Measurements from ENCODE around the gene RTBDN.

Gene RTBDN

DNA sequence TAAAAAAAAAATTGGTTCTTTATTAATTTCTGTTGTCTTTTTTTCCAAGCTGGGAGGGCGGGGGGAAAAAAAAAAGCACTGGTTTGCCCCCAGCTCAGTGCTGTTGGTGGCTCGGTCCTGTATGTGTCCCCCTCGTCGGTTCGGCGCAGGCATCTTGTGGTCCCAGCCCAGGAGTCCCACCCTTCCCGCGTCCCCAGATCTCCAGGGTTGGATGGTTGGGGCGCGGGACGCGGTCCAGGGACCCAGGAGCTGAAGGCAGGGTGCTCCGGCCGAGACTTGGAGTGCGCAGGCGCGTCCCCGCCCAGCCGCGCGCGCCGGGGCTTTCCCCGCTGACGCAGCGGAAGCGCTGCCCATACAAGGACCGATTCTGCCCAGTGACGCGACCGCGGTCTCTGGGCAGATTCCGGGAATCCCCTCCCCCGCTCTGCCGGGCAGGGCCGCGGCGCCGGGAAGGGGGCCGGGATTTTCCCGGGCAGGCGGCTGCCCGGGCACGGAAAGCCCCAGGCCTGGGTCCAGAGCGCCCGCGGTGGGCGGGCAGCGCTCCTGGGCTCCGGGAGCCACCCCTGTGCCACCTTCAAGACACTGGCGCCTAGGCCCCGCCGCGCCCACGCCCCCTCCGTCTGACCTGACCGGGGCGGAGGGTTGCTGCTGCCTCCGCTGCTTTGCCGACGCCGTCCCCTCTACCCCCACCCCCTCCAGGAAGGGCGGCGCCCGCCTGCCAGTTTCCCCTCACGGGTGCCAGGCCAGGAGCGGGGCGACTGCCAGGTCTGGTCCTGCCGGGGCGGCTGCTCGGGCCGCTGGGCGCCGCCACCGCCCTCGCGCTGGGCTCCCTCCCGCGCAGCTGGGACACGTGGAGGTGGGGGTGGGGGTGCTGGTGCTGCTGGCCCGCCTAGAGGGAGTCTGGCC is 40.8 kb downstream of the RTBDN start:
- peak; percentile 81 to 96 (median 94) for DNase-seq (ENCODE audit: low read depth in 2 of 3, low spot score in 2 of 3)

DNA sequence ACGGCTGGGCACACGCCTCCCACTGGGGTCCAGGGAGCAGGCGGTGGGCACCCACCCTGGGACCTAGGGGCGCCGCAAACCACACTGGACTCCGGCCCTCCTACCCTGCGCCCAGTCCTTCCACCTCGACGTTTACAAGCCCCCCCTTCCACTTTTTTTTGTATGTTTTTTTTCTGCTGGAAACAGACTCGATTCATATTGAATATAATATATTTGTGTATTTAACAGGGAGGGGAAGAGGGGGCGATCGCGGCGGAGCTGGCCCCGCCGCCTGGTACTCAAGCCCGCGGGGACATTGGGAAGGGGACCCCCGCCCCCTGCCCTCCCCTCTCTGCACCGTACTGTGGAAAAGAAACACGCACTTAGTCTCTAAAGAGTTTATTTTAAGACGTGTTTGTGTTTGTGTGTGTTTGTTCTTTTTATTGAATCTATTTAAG is 41.5 kb downstream of the RTBDN start:
- DNase-seq (ENCODE audit: low read depth in 2 of 3, low spot score in 2 of 3): no peak

DNA sequence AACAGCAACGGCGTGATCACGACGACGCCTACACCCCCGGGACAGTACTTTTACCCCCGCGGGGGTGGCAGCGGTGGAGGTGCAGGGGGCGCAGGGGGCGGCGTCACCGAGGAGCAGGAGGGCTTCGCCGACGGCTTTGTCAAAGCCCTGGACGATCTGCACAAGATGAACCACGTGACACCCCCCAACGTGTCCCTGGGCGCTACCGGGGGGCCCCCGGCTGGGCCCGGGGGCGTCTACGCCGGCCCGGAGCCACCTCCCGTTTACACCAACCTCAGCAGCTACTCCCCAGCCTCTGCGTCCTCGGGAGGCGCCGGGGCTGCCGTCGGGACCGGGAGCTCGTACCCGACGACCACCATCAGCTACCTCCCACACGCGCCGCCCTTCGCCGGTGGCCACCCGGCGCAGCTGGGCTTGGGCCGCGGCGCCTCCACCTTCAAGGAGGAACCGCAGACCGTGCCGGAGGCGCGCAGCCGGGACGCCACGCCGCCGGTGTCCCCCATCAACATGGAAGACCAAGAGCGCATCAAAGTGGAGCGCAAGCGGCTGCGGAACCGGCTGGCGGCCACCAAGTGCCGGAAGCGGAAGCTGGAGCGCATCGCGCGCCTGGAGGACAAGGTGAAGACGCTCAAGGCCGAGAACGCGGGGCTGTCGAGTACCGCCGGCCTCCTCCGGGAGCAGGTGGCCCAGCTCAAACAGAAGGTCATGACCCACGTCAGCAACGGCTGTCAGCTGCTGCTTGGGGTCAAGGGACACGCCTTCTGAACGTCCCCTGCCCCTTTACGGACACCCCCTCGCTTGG is 42.1 kb downstream of the RTBDN start:
- DNase-seq (ENCODE audit: low read depth in 2 of 3, low spot score in 2 of 3): no peak

DNA sequence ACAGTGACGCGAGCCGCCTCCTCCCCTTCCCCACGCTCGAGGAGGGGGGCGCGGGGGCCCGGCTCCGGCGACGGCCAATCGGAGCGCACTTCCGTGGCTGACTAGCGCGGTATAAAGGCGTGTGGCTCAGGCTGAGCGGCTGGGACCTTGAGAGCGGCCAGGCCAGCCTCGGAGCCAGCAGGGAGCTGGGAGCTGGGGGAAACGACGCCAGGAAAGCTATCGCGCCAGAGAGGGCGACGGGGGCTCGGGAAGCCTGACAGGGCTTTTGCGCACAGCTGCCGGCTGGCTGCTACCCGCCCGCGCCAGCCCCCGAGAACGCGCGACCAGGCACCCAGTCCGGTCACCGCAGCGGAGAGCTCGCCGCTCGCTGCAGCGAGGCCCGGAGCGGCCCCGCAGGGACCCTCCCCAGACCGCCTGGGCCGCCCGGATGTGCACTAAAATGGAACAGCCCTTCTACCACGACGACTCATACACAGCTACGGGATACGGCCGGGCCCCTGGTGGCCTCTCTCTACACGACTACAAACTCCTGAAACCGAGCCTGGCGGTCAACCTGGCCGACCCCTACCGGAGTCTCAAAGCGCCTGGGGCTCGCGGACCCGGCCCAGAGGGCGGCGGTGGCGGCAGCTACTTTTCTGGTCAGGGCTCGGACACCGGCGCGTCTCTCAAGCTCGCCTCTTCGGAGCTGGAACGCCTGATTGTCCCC is 42.9 kb downstream of the RTBDN start, which contains the start of gene JUNB:
Gene JUNB, plus strand, starts transcription at position 142 of the 706 bp plus-strand sequence. Its CDS starts 286 bp downstream, at position 428.
- peak; percentile 95 to 98 (median 96) for DNase-seq (ENCODE audit: low read depth in 2 of 3, low spot score in 2 of 3)

DNA sequence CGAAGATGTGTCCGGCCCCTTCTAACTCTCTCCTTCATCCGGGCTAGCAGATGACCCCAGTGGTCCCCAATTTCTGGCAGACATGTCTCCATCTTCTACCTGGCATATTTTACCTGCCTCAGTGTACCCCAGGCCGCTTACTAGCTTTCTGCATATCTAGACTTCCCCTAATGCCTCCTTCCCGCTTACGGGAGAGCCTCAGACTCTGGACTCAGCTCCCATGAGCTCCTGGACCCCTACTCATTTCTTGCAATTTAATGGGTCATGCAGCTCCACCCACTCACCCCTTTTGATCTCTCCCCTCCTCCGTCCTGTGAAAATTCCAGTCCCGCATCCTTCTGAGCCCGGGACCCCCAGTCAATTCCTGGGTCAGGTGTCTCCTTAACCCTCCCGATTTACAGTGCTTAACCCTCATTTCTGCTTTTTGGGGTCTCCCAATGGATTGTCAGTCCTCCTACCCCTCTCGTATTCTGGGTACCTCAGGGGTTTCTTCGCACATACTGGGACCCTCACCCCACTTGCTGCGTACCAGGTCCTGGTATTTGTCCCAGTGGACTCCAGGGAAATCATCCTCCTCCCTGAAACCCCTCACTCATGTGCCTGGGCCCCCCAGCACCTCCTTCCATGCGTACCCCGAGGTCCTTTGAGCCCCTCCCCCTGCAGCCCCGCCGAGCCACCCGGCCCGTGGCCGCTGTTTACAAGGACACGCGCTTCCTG is 43.6 kb downstream of the RTBDN start:
- DNase-seq (ENCODE audit: low read depth in 2 of 3, low spot score in 2 of 3): no peak

DNA sequence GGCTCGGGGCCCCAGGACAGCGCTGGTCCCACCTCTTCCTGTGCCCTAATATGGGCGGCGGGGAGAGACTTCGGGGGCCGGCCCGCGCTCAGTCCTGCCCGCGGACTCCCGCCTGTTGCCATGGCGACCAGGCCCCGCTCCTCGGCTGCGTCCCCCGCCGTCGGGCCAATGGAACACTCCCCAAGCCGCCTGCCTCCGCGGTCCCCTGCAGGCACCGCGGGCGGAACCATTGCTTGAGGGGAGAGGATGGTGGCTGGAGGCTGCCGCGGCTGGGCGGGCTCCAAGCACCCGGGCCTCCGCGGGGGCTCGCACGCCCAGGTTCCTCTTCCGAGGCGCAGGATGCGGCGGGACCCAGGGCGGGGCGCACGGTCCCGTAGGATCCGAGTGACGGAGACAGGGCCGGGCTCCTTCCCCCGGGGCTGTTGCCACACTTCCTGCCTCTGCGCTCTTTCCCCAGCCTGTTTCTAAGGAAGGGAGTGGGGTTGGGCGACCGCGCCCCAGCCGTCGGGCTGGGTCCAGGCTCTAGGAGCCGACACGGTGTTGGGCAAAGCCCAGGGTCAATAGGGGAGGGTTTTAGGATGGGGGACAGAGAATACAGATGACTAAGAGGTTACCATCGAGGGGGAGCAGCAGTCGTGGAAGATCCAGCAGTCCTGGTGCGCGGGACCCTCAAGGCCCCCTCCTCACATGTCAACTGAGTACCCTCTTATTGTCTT is 44.3 kb downstream of the RTBDN start:
- DNase-seq (ENCODE audit: low read depth in 2 of 3, low spot score in 2 of 3): peak; percentile 91 to 97 (median 93)

DNA sequence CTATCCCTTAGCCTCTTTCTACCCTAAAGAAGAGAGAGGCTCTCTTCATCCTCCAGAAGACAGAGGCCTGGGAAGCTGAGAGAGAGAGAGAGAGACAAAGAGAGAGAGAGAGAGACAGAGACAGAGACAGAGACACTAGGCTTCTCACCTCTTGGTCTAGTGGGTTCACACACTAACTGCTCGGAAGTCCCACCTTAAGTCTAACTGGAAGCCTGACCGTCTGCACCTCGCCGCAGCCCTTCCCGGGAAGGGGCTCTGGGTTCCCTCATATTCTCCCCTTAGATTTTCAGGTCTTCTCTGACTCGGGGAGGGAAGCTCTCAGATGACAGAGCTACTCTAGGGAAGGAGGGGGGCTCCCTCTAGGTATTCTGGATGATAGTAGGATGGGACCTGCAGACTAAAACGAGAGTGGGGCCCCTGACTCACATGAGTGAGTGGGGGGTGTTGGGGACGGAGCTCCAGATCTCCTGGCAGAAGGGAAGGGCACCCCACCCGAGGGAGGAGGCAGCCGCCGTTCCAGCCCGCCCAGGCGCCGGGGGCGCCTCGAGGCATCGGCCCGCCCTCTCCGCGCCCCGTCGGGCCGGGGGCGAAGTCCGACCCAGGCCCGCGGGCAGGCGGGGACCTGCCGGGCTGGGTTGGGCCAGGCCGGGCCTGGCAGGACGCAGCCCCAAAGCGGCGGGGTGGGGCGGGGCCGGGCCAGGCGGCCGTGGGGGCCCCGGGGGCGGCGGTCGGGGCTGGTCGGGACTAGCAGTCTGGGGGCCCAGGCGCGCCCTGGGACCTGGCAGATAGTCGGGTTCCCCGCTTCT is 45.1 kb downstream of the RTBDN start:
- DNase-seq (ENCODE audit: low read depth in 2 of 3, low spot score in 2 of 3): no peak

DNA sequence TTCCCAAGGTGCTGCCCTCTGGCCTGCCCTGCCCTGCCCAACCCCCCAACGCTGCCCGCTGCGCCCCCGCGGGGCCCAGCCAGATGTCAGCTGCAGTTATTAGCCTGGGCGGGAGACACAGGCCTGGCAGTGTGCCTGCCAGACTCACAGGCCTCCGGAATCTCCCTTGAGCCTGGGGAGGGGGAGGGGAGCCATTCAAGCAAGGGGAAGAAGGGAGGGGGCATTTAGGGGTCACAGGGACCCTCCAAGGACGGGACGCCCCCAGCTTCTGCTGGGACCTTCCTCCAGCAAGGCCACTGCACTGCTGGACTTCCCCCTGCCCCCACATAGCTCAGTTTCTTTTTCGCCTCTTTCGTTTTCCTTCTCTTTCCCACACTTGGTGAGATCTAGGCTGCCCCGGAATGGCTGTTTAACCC is 45.7 kb downstream of the RTBDN start:
- DNase-seq (ENCODE audit: low read depth in 2 of 3, low spot score in 2 of 3): no peak

DNA sequence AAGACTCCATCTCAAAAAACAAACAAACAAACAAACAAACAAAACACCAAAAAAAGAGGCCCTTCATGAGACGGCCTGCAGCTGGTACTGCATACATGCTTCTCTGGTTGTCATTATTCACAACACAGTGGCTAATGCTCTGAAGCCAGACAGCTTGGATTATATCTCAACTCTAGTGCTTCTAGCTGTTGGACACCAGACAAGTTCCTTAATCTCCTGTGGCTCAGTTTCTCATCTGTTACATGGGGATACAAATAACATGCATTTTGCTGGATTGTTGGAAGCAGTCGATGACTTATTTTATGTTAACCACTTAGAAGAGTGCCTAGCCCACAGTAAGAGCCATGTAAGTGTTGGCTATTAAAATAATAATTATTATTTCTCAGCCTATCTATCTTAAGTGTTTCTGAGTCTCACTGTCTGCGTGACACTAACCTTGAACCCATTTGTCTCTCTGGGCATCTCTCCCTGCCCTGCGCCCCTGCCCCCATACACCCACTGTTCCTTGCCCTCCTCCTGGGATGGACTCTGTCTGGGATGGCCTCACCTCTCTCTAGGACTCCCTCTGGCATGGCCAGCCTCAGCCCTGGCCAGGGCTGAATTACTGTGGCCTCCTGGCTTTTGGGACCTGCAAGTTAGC is 46.2 kb downstream of the RTBDN start:
- no peak for DNase-seq (ENCODE audit: low read depth in 2 of 3, low spot score in 2 of 3)

DNA sequence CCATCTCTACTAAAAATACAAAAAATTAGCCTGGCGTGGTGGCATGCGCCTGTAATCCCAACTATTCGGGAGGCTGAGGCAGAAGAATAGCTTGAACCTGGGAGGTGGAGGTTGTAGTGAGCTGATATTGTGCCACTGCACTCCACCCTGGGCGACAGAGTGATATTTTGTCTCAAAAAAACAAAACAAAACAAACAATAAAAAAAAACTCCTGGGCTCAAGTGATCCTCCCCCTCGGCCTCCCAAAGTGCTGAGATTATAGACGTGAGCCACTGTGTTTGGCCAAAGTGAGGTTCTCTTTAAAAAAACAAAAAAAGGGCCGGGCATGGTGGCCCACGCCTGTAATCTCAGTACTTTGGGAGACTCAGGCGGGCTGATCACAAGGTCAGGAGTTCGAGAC is 46.9 kb downstream of the RTBDN start:
- DNase-seq (ENCODE audit: low read depth in 2 of 3, low spot score in 2 of 3): no peak

DNA sequence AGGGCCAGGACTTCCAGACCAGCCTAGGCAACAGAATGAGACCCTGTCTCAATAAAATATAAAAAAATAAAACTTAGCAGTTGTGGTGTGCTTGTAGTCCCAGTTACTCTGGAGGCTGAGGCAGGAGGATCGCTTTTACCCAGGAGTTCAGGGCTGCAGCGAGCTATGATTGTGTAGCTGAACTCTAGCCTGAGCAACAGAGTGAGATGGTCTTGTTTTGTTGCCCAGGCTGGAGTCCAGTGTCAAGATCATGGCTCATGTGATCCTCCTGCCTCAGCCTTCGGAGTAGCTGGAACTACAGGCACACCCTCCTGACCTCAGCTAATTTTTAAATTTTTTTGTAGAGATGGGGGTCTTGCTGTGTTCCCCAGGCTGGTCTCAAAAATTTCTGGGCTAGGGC is 47.4 kb downstream of the RTBDN start:
- DNase-seq (ENCODE audit: low read depth in 2 of 3, low spot score in 2 of 3): no peak

DNA sequence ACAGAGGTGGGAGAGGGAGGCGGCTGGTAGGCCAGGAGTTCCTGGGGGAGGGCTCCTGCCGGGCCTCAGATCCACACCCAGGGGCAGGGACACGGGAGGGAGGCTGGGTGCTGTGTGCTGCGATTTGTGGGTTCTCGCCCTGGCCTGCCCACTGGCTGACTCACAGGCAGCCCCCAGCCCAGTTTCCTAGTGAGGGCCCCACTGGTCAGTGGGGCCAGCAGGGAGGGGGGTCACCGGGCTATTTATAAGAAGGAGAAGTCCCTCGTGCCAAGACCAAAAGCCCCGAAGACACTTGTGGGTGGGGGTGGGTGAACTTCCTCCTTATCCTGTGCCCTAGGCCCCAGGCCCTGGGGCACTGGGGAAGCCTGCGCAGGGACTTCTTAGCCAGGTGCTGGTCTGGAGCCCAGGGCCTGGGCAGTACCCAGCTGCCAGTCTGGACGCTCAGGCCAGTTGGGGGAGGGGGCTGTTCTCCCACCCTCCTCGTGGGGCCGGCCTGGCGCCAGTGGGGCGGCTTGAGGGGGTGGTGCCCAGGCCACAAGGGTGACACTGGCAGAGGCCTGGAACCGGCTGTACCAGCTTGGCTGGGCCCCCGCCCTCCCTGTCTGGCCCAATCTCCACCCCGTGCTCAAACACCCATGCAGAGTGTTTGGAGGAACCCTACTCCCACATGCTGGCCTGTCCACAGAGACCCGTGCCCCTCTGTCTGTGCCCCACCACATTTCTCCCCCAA is 48.1 kb downstream of the RTBDN start:
- DNase-seq (ENCODE audit: low read depth in 2 of 3, low spot score in 2 of 3): no peak

DNA sequence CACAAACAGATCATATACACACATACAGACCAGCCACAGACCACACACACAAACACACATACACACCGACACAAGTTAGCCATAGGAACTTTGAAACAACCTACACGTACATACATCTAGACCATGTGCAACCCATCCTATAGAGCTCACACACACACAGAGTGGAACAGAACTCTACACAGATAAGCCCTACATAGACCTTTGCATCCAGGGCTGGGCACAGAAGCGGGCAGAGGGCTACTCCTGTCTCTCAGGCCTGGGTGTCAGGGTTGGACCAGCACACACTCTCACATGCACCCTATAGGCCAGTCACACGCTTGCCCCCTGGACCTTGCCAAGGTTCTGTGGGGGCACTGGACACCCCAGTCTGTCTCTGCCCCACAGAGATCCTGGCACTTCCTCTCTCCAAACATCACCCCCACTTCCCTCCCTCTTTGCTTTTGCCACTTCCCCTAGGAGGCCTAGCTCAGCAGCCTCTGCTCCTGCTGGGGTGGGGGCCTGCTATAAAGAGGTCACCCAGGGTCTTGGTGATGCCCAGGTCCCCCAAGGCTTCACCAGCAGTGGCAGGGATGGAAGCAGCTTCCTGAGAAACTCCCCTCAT is 48.8 kb downstream of the RTBDN start:
- no peak for DNase-seq (ENCODE audit: low read depth in 2 of 3, low spot score in 2 of 3)

DNA sequence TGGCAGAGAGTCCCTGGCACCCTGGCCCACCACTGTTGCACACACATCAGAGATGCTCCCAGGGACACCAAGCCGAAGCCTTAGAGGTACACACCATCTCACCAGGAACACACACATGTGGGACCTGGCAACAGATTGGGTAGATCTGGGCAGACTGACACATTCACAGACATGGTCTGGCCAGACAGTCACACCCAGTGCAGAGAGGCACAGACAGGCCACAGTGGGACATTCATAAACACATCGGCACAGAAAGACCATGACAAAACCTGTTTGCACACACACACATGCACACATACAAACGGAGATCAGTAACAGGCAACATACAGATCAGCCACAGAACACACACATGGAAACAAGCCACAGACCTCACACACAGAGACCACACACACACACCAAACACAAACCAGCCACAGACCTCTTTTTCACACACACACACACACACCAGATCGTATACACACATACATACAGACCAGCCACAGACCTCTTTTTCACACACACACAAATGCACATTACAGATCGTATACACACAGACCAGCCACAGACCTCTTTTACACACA is 49.4 kb downstream of the RTBDN start:
- no peak for DNase-seq (ENCODE audit: low read depth in 2 of 3, low spot score in 2 of 3)

DNA sequence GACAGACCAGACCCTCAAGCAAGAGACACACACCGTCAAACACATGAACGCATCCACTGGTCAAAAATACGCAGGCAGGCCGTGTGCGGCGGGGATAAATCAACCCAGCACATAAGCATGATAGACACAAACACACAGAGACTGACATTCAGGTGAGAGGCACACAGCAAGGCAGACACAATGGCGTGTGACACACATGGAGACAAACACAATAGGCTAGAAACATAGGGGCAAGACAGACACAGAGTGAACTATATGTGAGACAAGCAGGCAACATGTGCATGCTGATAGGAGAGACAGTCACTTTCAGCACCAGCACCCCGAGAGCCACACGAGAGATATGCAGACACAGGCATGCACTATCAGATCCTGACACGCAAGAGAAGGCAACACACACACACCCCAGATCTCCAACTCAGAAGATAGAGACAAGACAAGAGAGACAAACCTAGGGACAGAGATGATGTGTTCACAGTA is 49.9 kb downstream of the RTBDN start:
- no peak for DNase-seq (ENCODE audit: low read depth in 2 of 3, low spot score in 2 of 3)

DNA sequence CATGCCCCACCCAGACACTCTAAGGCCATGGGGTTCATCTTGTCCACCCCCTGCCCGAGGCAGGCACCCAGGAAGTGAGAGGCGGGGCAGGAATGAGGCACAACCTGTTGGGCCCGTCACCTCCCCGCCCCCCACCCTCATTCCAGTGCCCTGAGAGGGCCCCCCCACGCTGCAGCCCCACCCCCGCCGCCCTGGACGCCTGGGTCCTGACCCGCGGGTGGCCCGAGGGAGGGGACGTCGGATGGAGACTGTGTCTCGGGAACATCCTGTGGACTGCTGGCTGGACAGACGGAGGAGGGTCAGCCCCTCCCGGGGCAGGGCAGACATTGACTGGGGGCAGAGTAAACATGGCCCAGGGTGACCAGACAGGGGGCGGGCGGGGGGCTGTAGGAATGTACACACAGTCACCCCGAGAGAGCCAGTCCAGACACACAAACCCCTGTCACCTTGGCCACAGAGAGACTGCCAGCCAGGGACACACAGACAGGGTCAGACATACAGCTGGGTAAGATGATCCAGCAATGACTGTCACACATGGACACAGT is 50.5 kb downstream of the RTBDN start:
- no peak for DNase-seq (ENCODE audit: low read depth in 2 of 3, low spot score in 2 of 3)

DNA sequence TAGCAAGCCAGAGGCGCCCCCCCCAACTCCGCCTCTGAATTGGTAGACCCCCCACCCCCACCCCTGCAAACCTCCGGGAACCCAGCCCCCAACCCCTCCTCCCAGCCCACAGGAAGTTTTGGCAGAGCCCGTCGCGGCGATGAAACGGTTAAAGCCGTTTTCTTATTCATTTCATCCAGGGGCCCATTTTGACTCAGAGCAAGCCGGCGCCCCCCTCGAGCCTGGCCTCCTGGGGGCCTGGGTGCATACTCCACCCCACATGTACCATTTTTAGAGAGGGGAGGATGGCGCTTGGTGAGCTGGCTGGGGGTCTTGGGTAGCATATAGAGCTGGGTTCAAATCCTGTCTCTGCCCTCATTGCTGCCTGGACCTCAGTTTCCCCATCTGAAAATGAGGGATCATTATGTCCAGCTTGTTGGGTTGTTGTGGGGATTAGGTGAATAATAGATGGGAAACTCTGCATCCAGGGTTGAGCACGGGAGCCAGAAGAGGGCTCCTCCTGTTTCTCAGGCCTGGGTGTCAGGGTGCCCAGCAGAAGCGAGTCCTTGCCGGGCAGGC is 51.0 kb downstream of the RTBDN start:
- DNase-seq (ENCODE audit: low read depth in 2 of 3, low spot score in 2 of 3): no peak

All from activated CD8-positive, alpha-beta memory T cell treated with anti-CD3 and anti-CD28 coated beads for 48 hours (primary cell).